HG02938 (cell line): ENCODE results near the gene CSHL1.

Experiments used
- ATAC-seq: cut with Tn5 transposase; IDR thresholded peaks from one replicate; pipeline ENCODE4 v1.9.1; 2021; ENCODE audit warnings: mild to moderate bottlenecking, moderate library complexity; ENCODE audit not compliant: unreplicated experiment

The CSHL1 gene

DNA sequence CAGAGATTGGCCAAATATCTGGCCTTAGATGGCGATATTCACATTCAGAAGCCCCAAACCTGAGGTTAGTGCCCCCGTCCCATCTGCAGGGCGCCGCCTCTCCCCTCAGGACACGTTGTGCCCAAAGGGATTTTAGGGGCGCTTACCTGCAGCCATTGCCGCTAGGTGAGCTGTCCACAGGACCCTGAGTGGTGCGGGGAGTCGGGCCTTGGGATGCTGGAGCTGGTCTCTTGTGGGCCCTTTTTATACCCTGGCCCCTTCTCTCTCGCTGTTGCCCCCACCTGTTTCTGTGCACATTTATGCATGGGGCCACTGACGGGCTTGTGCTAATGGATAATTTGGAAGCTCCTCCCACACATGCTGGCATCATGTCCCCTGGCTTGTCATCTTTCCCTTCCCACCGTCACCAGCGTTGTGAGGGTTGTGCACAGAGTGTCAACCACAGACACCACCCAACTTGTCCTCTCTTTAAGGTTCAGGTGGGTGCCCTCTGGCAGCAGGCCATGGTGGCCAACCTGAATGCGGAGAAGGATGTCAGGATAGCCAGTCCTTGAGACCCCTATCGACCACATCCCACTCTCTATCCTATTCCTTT, at the start of gene CSHL1:
TSS of gene CSHL1 (minus strand) at position 218 of the 595 bp plus-strand sequence. CDS start at position 156, 62 bp downstream.
- no peak for ATAC-seq

DNA sequence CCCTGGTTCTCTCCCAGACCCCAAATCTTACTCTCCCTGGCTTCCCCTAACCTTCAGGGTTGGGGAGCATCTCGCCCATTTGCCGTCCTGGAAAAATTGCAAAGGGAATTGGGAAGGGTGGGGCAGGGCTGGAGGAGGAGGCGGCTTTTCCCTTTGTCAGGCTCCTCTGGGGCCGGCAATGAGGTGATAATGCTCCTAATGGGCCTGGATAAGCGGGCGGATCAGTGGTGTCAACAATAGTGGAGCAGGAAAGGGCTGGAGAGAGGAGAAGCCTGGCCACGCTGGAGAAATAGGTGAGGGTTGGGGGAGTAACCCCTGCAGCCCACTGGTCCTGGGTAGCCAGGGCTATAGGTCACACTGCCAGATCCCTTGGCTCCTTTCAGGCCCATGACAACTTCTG, 49.4 kb upstream of the CSHL1 start:
- ATAC-seq, result no peak

DNA sequence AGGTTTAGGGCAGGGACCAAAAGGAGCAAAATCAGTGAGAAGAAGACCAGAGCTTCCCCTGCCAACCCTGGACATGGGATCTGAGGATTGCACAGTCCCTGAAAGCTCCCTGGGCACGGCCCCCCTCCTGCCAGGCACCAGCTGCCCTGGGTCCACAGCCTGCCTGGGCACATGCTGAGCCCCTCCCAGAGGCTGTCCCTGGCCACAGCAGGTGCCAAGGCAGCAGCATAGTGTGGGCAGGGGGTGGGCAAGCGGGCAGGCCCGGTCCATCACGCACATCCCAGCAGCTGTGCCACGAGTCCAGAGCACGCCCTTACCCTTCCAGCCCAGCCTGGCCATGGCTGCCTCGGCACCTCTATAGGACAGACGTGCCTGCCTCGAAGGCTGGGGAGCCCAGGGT, 48.9 kb upstream of the CSHL1 start:
- no peak for ATAC-seq

DNA sequence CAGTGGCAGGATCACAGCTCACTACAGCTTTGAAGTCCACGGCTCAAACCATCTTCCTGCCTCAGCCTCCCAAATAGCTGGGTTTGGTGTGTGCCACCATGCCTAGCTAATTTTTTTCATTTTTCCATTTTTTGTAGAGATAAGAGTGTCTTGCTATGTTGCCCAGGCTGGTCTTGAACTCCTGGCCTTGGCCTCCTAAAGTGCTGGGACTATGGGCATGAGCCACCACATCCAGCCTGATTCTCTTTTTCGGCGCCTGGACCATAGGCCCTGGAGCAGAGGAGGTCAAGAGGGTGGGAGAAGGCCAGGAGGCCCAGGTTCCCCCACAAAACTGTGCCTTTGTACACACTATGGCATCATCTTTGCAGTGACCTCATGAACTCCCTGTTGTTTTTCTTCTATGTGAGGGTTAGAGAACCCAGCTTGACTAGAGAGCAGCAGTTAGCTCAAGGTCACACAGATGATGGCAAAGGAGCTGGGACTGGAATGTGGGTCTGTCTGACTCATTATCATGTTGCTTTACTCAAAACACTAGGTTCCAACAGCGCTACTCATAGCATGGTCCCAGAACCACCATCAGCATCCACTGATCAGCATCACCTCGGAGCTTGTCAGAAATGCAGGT, 45.4 kb upstream of the CSHL1 start:
- ATAC-seq, result no peak

DNA sequence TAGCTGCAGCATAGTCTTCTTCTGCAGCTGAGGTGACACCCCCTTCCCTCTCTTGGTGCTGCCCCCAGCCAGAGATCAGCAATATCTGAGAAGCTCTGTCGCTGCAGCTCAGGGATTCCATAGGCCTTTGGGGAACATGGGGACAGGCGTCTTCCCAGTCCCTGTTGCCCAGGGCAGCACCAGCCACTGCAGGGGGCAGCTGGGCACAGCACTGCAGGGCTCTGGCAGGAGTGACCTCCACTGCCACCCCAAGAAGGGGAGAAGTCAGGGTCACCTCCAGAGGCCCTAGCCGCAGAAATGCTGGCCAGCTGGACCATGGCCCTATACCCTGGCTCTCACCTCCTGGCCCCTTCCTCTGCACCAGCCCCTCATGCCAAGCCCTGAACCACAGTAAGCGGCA, 44.7 kb upstream of the CSHL1 start:
- ATAC-seq, result no peak

DNA sequence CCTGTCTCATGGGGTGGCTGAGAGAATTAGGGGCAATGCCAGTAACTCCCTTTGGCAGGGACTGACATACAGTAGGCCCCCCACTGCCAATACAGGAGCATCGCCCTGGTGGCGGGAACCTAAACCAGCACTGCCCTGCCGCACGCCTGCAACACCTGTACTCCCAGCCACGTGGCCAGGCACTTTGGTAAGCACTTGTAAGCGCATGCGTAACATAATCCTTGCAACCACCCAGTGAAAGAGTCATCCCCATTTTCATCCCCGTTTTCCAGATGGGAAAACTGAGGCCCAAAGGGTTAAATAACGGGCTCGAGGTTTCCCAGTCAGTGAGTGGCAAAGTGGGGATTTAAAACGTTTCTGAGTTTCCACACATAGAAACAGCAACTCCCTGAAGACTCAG, 44.2 kb upstream of the CSHL1 start:
- no peak for ATAC-seq

DNA sequence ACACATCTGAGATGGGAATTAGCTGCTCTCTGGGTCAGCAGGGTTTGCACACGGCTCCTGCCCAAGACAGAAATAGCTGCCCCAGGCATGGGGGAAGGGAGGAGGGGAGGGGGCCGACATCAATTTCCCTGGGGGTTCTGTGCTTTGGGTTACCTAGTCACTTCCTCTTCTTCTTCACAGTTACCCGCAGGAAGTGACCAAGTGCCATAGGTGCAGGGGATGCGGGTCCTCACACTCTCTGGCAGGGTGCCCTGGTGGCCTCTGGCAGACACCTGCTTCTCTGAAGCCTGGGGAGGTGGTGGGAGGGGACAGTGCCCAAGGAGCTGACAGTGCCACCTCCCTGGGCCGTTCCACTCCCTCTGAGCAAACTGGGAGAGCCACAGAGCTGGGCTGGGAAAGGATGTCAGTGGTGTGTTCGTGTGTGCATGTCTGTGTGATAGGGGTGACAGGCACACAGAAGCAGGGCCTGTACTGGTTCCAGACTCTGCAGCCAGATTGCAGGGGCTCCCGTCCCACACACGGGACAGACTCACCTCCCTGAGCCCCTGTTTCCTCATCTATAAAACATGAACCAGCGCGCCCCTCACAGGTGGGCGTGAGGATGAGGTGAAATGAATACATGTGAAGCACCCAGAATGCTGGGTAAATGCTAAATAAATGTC, 43.5 kb upstream of the CSHL1 start:
- ATAC-seq, result no peak

DNA sequence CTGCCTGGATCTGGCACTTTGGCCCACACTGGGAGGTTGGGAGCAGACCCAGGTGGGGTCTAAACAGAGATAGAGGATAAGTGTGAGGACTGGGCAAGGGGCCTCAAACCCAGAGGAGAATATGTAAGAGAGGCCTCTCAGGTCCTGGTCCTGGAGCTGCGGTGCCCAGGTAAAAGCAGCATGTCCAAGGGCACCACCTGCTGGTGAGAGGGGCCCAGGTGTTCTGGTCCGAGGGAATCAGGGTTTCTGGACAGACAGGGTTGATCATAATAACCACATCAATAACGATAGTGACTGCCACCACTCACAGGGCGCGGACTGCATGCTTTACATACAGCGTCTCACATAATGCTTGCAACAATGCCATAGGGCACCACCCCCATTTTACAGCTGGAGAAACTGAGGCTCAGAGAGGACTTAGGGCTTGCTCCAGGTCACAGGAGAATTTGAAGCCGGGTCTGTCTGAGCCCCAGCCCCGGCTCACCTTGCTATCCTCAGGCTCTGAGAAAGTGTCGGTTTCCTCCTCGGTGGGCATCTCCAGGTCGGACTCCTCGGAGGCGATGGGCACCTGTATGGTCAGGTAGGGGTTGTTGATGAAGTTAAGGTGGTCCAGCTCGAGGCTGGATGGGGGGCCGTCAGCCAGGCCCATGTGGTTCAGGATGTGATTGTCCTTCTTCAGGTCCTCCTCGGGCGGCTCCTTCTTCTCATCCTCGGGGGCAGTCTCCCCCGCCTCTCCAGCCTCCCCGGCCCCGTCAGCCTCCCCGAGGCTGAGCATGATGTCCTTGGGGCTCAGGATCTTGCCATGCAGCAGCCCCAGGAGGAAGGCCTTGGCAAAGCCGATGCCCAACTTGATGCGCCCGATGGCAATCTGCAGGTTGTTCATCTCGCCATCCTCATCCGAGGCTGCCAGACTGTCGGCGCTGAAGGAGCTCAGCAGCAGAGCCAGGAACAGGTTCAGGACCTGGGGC, 40.2 kb upstream of the CSHL1 start:
- ATAC-seq, result no peak

DNA sequence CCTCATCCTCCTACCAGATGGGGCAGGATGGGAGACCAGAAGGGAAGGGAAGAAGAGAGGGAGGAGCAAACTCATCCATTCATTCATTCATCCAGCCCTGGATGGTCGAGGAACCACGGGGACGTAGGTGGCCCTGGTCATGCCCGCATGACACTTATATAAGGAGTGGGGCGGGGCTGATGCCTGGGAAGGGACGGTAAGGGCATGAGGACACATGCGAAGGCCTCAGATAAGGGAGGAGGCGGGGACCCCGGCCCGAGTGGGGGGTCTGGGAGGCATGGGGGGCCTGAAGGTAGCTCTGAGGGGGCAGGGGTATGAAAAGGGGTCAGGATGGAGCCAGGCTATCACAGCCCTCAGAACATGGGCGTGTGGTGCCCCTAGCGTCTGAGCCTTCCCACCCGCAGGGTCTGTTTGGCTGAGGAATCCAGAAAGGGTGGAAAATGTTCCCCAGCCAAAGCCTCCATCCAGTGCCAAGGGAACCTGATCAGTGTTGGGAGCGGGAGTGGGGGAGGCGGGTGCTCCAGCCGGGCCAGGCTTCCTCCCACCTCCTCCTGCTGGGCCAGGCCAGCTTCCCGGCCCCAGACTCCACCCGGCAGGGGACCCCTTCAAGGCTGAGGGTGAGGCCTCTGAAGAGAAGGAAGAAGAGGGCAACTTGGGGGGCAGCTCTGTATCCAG, 38.7 kb upstream of the CSHL1 start:
- no peak for ATAC-seq

DNA sequence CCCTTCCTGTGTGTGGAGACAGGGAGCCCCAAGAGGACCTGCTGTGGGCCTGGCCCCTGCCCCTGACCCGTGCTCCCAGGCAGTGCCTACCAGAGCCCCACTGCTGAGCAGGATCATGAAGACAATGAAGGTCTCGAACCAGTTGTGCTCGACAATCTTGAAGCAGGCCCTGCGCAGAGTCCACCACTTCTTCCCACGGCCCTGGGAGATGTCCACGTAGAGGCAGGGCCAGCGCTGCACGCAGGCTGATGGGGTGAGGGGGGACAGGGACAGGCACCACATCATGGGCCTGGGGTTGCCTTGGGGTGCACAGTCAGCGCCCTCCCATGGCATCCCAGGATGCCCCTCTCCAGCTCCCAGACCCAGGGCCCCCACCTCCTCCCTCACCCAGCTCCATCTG, 37.5 kb upstream of the CSHL1 start:
- ATAC-seq, result no peak

DNA sequence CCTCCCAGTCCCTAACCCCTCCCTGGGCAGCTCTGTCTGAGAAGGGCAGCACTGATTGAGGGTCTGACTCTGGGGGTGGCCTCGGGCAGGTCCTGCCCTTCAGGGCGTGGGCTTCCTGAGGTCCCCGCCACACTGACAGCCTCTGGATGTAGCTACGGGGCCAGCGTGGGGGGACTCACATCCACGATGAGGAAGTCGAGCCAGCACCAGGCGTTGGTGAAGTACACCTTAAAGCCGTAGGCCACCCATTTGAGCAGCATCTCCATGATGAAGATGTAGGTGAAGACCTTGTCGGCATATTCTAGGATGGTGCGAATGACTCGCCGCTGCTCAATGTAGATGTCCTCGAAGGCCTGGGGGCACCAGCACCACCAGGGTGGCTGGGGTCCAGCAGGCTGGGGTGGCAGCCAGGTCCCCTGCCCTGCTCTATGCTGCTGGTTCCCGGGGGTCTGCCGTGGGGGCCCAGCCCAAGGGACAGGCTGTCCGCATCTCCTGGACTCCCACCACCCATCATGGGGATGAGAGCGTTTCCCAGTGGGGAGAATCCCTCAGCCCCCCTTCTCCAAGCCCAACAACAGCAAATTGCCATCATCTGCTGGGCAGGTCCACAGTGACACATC, 36.8 kb upstream of the CSHL1 start:
- ATAC-seq, result no peak

DNA sequence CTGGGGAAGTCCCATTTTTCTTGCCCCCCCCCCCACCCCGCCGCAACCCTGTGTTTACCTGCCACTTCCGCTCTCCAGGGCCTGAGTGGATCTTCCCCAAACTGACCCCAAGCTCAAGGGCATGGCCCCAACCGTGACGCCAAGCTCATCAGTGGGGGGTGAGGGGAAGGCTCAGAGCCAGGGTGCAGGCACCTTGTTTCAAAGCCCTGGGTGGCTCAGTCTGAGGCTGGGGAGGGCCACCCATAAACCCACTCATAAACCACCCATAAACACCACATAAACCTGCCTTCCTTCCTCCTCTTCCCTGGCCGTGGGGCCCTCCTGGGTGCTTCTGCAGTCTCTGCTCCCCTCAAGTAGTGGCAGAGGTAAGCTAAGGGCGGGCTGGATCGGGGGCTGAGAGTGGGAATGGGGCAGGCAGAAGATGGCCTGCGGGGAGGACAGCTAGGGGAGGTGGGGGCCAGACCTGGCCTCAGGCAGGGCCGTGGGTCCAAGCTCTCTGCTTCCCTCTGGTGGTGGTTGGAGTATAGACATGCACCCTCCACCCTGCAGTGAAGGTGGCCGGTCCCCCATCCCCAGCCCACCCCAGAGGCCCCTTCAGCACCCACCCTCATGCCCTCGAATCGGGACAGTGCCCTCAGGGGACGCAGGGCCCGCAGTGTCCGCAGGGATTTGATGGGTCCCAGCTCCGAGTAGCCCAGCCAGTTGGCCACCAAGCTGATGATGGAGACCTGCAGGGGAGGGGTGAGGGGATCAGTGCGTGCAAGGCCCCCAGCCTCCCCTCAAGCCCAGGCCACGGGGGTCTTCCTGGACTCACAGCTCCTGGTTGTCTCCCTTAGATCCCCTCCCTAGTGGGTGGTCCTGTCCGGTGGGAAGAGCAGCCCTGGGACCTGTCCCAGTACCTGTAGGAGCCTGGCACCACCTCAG, 35.6 kb upstream of the CSHL1 start:
- no peak for ATAC-seq

DNA sequence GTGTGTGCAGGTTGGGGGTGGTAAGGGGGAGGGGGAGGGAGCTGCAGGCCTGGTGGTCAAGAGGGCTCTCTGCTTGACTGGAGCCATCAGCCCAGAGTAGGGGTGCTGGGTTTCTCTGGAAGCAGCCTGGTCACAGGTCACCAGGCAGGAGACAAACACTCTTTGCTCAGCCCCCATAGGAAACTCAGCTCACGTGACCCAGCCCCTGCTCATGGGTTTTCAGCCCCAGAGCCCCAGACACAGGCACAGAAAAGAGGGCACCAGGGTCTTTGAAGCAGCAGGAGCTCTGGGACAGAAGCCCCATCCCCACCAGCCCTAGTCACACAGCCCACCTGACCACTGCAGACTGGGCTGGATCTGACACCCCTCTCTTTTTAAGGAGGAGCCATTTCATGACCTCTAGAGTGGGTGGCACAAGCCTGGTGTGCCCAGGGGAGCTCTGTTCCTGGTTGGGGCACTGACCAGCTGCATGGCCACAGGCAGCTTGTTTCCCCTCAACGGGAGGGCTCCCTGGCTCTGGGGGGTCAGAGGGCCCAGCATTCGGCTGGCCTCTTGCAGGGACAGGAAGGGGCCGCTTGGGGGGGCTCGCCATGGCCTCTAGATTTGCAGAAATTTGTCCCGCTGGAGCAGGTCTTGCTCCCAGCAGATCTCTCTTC, 34.9 kb upstream of the CSHL1 start:
- ATAC-seq, result no peak

DNA sequence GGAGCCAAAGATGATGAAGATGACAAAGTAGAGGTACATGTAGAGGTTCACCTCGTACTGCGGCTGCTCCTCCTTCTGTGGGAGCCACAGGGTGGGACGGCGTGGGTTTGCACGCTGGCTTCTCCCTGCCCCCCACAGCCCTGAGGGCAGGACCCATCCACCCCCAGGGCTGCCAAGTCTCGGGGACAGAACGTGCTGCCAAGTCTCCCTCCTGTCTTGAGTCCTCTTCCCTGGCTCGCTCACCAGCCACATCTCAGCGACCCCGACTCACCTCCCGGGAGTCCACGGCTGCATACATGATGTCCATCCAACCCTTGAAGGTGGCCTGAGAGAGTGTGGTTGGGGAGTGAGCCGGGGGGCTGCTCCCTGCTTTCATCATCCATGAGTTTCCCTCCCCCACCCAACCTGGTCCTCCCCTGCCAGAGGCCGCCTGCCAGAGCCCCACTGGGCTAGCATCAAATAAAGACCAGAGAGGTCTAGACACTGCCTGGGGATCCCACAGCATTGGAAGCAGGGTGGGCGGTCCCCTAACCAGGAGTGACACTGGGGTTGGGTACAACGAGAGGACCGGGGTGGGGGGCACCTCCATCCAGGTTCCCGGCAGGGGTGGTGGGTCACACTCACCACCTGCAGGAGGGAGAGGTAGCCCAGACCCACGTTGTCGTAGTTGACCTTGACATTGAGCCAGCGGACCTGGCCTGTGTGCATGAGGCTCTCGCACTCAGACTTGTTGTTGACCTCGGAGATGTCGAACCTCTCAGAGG, 33.9 kb upstream of the CSHL1 start:
- ATAC-seq, result no peak

DNA sequence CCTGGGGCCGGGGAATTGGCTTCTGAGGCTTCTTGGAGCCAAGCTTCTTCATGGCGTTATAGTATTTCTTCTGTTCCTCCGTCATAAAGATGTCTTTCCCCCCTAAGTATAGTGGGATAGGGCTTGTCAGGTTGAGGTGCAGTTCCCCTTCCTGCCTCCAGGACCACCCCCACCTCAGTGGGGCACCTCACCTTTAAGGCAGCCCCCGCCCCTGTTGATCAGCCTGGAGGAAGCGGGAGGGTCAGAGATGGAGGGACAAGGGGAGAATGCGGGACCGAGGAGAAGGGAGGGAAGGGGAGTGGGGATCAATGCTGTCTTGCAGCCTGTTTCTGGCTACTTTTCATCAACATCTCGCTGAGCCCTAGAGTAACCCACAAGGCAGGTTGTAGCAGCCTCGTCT, 32.7 kb upstream of the CSHL1 start:
- ATAC-seq, result no peak

DNA sequence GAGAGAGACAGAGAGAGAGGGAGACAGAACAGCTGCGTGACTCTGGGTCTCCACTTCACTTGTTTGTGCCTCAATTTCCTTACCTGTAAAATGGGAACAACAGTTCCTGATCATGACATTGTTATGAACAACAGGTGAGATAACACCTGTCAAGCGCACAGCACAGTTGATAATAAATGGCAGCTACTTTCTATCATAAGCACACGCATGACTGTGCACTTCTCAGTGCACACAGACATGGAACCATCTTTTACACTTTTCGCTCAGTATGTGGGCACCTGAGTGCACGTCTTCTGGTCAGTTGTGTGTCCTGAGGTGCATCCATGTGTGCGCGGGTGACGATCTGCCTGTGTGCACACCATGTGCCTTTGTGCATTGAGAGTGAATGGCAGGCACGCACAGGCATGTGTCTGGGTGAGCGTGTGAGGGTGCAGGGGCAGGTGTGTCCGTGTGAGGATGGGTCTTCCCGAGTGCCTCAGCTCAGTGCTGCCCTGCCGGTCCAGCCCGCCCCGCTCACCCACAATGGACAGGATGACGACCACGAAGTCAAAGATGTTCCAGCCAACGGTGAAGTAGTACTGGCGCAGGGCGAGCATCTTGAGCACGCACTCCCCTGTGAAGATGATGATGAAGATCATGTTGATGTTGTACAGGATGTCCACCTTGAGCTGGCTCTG, 31.4 kb upstream of the CSHL1 start:
- no peak for ATAC-seq

DNA sequence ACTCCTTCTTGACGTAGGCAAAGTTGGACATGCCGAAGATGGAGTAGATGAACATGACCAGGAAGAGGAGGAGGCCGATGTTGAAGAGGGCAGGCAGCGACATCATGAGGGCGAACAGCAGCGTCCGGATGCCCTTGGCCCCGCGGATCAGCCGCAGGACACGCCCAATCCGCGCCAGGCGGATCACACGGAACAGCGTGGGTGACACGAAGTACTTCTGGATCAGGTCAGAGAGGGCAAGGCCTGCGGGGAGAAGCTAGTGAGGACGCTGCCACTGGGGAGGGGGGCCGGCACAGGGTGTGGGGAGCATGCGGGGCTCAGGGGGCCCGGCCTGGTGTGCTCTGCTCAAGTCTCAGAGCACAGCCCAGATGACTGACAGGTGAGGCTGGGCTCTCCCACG, 30.7 kb upstream of the CSHL1 start:
- no peak for ATAC-seq

DNA sequence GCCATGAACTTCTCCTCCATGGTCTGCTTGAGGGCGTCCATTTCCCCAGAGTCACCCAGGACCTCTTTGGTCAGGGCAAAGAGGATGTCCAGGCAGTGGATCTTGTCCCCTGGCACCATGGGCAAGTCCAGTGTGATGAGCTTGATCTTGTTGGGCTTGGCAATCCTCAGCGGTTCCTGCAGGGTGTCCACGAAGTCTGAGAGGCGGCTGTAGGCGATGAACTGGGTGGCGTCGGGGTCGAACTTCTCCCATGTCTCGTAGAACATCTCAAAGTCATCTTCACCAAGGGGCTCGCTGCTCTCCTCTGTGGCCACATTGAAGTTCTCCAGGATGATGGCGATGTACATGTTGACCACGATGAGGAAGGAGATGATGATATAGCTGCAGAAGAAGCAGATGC, 30.1 kb upstream of the CSHL1 start:
- no peak for ATAC-seq
